Skin of body (tissue), 2 donors: ENCODE data around the gene CCDC24. TPM values are rescaled to one million over a fixed set of nuclear protein-coding genes. Genes with fewer than 3 reads are reported as not detected.

Source experiments
- DNase-seq: peaks from one replicate; lab custom pipeline; 2025; lab: John Stamatoyannopoulos, UW
- total RNA-seq: library from RNA; depleted of rRNA; stranded (reverse); fragments of >200 nt; gene quantifications from one replicate; pipeline ENCODE4 v1.2.3, GENCODE V29; 2014

The CCDC24 gene
- total RNA-seq, 1 donor from 2014 or later = 2.0 TPM

DNA sequence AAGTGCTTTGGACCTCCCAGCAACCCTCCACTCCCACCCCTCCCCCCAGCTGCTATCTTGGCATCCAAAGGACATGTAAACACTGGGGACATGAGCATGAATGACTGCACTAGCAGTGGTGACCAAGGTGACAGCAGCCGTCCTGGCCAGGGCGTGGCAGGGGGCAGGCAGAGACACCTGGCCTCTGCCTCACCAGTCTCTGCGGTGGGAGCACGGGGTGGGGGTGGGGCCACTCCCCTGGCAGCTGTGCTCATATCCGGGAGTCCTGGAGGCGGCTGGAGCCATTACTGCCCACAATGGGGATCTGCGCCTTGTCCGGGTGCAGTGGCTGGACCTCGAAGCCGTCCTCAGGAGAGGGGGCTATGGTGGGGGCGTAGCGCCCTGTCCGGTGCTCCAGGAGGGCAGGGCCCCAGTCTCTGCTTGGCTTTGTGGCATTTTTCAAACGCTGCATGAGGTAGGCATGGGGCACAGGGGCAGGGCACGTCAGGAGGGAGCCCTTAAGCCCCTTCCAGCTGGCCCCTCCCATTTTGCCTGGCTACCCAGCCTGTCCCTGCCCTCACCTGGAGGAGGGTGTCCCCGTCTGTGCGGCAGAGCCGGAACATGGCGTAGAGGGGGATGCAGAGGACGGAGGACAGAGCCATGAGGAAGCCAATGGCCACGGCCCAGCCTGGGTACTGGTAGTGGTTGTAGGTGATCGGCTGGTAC, 6.0 kb downstream of the CCDC24 start:
- DNase-seq = no peak

- no peak for DNase-seq
Measured at GRCh38 chr1:43998000-43998378, 6.6 kb downstream of the CCDC24 start.

DNA sequence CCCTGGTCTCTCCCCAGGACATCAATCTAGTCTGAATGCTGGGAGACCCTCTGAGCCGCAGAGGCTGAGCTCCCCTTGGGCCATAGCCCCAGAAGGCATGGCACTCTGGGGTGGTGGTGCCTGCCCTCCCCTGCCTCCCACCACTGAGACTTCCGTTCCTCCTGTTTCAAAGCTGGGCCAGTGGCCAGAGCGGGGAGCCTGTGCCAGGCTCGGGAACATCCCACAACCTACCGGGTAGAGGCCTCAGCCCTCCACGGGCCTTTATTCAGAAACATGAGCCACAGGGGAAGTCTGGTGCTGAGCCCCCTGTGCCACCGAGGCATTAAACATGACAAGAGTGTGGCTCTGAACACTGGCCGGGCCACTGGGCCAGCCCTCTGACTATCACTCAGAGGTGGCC, 8.1 kb downstream of the CCDC24 start:
- no peak for DNase-seq

GRCh38 chr1:44000122-44000665, 8.8 kb downstream of the CCDC24 start:
- DNase-seq = no peak

GRCh38 chr1:44002165-44002564, 10.8 kb downstream of the CCDC24 start:
- no peak for DNase-seq

- DNase-seq = no peak
Measured at GRCh38 chr1:44002606-44003157, 11.3 kb downstream of the CCDC24 start.

DNA sequence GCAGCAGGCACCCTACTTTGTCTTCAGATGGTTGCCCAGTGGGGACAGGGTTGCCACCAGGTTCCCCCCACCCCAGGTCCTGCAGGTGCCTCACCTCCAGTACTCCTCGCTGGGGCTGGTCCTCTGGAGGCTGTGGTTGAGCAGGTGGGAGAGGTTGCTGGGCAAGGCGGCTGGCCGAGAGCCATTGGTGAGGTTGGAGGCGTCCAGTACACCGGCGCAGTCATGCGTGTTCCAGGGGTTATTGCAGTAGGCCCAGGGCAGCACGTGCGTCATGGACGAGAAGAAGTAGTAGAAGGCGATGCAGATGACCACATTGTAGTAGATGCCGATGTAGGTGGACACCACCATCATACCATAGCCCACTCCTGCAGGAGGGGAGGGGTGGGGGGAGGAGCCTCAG, 16.9 kb downstream of the CCDC24 start:
- DNase-seq = no peak

DNA sequence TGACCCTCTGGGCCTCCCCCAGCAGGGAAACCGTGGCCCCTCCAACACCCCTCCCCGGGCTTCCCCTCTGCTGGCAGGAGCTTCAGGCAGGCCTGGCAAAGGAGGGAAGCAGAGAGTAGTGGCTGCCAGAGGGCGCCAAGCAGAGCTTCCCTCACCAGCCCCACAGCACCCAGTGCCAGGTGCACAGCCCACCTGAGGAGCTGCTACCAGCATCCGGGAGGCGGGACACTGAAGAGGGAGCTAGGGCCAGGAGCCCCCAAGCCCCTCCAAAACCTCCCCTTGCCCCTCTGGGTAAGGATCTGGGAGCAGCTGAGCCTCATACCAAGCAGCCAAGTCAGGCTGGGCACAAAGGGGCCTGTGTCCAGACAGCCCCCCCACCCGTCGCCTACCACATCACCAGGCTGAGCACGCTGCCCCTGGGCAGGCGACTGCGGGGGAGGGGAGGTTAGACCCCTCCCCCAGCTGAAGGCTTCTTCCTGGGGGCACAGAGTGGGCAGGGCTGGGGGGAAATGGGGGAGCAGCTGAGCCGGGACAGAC, 19.6 kb downstream of the CCDC24 start:
- no peak for DNase-seq

DNA sequence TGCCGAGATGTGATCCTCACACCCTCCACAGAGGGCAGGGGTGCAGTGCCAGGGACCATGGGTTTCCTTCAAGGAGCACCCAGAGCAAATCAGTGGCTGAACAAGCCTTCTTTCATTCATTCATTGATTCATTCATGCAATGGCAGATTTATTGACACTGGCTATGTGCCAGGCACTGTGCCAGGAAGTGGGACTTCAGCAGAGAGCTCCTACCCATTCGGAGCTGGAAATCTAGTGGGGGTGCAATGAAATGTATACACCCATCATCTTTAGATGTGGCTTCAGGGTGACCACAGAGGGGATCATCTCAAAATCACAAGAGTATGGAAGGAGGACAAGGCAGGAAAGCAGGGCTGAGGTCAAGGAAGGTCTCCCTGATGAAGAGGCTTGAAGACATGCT, 21.0 kb downstream of the CCDC24 start:
- no peak for DNase-seq

- DNase-seq = no peak
Measured at GRCh38 chr1:44012941-44013609, 21.7 kb downstream of the CCDC24 start.

DNA sequence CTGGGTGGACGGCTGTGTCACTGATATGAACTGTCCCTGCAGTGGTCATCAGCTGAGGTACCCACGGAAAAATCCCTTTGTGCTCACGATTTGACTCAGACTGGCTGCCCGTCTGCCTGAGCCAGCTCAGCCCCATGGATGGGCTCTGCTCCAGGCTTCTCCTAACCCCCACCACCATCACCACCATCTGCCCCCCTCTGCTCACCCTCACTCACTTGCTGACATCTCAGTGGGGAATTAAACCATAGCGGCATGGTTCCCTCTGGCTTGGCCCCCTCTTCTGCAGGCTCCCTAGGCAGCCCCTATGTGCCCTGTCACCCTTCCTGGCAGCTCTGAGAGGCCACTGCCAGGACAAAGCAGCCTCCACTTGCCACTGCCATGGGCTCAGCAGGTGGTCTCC, 22.6 kb downstream of the CCDC24 start:
- no peak for DNase-seq

DNA sequence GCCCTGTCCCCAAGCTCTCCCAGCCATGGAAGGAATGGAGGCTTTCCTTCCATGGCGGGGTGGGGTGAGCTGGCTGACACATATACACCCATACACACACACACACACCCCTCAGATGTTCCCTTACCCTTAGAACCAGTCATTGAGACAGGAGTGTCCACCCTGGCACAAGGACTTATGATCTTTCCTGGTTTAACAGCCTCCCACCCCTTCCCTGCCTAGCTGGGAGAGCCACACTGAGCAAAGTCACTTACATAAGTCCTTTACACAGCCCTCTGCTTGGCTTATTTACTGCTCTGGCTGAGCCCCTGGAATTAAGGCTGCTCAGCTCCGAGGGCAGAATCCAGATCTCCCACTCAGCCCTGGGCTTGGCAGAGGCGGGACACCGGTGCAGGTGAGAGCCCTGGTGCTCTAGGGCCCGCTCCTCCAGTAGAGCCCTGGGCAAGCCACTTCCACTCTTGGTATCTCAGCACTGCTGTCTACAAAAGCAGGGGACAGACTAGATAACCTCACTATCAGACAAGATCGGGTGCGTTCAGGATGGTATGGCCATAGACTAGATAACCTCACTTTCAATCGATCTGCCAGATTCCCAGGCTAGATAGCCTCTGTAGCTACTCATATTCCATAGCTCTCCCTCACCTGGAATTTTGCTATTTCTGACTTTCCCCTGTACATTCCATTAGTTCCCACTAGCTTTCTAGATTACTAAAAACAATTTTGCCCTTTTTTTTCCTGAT, 23.1 kb downstream of the CCDC24 start:
- DNase-seq = no peak

DNA sequence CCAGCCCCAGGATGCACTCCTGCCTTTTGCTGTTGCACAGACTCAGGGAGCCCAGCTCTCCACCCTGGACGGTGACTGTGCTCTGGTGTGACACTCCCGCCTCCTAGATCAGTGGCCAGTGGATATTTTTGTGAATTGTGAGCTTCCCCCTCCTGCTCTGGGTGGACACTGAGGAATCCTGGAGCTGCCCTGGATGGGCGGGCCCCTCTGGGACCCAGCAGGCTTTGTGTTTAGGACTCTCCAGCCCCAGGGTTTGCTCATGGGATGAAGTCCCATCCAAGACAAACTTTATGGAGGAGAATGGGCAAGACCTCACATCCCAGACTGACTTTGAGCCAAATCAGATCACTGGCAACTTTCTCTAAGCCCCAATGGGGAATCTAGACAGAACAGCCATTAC, 23.8 kb downstream of the CCDC24 start:
- DNase-seq = no peak

DNA sequence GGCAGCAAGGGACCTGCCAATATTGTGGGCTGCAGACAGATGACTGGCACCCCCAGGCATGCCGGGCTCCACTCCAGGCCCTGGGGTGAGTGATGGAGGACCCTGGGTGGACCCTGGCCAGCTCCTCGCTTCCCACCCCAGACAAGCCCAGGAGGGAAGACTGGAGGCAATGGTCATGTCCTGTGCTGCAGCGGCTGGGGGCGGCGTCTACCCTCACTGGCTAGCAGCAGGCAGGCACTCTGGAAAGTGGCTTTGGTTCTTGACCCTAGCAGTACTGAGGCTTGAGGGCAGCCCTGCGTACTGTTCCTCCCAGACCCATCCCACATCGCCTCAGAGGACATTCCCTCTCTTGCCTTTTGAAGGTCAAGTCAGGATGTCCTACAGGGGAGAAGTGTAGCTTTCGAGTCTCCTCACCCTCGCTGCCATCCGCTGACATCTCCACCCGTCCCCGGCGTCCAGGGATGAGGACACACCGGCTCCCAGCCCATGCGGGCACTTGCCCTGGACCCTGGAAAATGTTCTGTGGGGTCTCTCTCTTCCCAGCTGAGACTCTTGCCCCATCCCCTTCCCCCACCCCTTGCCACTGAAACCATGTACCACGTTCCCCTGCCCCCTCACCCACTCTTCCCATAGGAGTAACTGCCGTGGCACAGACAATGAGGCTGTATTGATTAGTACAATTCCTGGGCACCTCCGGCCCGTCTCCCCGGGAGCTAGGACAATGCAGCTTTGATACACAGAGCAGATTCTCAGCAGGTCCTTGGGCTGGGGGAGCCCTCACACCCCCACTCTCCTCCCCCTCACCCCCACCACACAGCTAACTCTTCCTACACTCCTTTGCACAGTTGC, 24.9 kb downstream of the CCDC24 start:
- no peak for DNase-seq

- no peak for DNase-seq
Measured at GRCh38 chr1:44016890-44017400, 25.5 kb downstream of the CCDC24 start.

DNA sequence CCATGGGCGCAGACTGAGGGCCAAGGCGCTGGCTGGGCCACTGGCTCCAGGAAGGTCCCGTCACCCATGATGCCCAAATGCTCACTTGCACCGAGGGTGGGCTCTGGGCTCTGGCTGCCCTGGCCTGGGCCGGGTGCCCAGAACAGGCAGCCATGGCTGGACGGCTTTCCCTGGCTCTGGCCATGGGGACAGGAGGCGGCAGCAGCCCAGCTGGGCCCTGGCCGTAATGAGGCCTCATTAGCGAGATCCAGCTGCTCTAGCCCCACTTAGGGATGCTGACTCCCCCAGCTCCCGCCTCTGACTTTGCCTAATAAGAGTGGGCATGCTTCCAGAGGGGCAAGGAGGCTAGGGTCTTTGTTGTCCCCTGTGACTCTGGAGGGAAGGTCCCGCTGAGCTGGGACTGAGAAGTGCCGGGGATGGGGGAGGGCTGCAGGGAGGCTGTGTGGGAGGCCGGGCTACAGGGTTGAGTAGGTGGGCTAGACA, 28.1 kb downstream of the CCDC24 start:
- DNase-seq = no peak

DNA sequence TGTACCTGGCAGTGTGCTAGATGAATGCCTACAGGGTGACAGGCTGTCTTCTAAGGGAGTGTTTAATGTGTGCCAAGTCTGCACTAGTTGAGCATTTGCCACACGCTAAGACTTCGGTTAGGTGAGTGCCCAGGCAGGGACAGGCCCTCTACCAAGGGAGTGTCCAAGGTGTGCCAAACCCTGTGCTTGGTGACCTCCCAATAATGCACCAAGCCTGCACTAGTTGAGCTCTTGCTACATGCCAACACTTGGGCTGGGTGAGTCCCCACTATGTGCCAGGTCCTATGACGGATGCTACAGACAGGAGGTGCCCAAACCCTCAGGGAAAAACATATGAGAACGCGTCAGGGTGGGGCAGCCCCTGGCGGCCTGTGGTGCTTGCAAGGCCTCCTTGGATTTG, 29.1 kb downstream of the CCDC24 start:
- DNase-seq = no peak

- DNase-seq = no peak
Measured at GRCh38 chr1:44021156-44021555, 29.8 kb downstream of the CCDC24 start.

DNA sequence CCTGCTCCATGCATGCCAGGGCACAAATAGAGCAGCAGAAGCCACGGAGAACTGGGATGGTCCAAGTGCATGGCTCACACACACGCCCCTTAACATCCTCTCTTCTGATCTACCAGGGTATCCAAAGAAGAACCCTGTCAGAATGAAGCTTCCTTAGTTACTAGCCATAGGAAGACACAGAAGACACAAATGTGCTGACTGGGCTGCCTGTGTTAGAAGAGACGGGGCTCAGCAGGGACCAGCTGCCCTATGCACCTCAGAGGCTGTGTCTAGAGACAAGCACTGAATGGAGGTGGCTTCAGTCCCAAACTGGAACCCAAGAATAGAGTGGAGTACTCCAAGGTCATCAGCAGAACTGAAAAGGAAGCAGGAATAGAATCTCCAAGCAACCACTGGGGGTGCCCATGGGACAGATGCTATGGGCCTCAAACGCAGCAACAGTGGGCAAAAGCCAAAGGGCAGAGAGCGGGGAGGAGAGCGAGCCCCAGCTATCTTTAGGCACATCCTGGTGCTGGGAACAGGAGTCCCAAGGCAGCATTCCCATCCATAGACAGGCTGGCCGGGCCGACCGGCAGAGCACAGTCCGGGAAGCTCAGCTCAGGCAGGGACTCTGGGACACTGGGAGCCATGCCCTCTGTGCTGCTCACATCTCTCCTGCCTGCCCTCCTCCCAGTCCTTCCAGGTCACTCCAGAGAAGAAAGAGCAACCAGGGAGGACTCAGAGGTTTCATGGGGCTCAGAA, 30.4 kb downstream of the CCDC24 start:
- DNase-seq = no peak
